ENCODE results near the gene FIBP. TPM values are rescaled to one million over a fixed set of nuclear protein-coding genes. Genes with fewer than 3 reads are reported as not detected.
"Not testable (repeated sequence)": the region's sequence is repeated elsewhere in the genome, so short reads cannot be mapped to it uniquely, and the experiment has no call there.

The FIBP gene
- total and polyA plus RNA-seq, 7 experiments from 2014 or later: 25.9 to 78.3 (median 50.0) TPM

DNA sequence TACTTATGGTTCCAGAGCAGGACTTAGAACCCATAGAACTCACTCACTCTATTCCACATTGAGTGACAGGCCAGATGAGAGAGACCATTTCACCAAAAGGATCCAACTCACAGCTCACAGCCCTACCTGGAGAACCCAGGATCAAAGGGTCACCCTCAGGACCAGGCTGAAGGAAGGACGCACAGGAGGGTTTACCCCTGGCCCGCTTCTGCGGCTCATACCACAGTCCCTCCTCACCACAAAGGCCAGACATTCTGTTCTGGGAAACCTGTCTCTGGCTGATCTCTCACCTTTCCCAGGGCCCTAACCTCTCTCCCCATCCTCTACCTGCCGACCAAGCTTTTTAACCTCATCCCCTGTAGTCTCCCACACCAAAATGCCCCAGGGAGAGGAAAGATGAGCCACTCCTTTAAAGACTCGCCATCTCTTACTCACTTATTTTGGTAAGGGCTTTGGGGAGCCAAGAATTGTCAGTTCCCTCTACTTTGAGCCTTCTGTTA, 7.3 kb upstream of the FIBP start:
- intact Hi-C loops (cut with micrococcal nuclease): no loop called here
- peak overlapping the region; percentile 6 to 77 (median 47) for H3K27ac Mint-ChIP-seq
- POLR2A ChIA-PET: interaction anchor here (0.7 to 5.0 kb wide), 5 partner anchors 12 to 66 kb away, joined by 3 to 21 read pairs (median 3); partner anchors contain the start of gene SART1

DNA sequence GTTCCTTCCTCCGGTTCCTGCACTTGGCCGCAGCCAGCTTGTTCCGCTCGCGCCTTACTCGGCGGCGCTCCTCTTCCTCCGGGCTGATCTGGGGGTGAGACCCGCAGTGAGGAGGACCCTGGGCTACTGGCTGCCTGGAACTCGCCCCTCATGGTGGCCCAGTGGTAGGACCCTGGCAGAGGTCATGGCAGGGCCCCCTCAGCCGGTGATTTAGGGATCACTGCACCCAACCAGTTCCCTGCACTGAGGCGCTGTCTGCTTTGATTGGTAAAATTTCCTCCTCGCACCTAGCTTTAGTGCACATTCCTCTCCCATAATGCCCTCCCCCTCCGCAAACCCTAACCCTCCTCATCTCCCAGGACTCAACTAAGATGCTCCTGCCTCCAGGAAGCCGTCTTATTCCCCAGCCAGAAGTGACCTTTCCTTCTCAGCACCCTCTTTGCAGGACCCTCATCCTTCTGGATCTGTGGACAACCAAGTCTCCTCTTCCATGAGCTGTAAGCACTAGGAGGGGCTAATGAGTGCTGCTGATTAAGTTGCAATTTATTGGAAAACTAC, 5.8 kb upstream of the FIBP start:
- Mint-ChIP-seq H3K4me1 (peaks cover 30 to 70% (median 45%) of the 10 kb centered on the region in 7 donors), H3K4me3 (peak overlapping the region; percentile 75 to 97 (median 85))
- CTCF ChIA-PET: interaction anchor here (0.6 to 5.0 kb wide), 8 partner anchors 9 to 159 kb away, joined by 3 to 36 read pairs (median 4); partner anchors contain the start of gene MUS81

More for the DNA sequence above, 7.3 kb upstream of the FIBP start:
- Histone ChIP-seq H3K4me3 (ENCODE audit: low read length) (no peak overlapping the region), H3K36me3 (ENCODE audit: control insufficient read depth in 2 of 3, insufficient read depth in 3 of 3, low read length in 3 of 3) (no peaks in the 10 kb centered on the region), H3K27me3 (ENCODE audit: control insufficient read depth in 2 of 2, insufficient read depth in 2 of 2, low read length in 2 of 2) (peaks cover 0 to 6% of the 10 kb centered on the region in 2 donors), H3K9me3 (ENCODE audit: control insufficient read depth in 2 of 3, low read length in 3 of 3) (no peaks in the 10 kb centered on the region), H3K4me1 (ENCODE audit: control insufficient read depth in 2 of 2, insufficient read depth in 2 of 2, low read length in 2 of 2) (peaks cover 39 to 43% of the 10 kb centered on the region in 2 donors), H3K27ac (ENCODE audit: low read depth, low read length) (no peak overlapping the region)
- DNase-seq (no peak), ATAC-seq (no peak)
- CTCF ChIA-PET: interaction anchor here (0.6 to 5.0 kb wide), 2 partner anchors 10 to 376 kb away, joined by 4 to 36 read pairs; no protein-coding TSS in a partner anchor
- H3K9me3 Mint-ChIP-seq: no peaks in the 10 kb centered on the region
- peaks cover 17 to 58% (median 34%) of the 10 kb centered on the region in 7 donors for H3K4me1 Mint-ChIP-seq
- peaks cover 0 to 3% (median 0%) of the 10 kb centered on the region in 5 donors for H3K27me3 Mint-ChIP-seq
- peak overlapping the region in 5 of 10 donors; percentile 3 to 39 (median 19) for H3K4me3 Mint-ChIP-seq
- H3K36me3 Mint-ChIP-seq: no peaks in the 10 kb centered on the region

DNA sequence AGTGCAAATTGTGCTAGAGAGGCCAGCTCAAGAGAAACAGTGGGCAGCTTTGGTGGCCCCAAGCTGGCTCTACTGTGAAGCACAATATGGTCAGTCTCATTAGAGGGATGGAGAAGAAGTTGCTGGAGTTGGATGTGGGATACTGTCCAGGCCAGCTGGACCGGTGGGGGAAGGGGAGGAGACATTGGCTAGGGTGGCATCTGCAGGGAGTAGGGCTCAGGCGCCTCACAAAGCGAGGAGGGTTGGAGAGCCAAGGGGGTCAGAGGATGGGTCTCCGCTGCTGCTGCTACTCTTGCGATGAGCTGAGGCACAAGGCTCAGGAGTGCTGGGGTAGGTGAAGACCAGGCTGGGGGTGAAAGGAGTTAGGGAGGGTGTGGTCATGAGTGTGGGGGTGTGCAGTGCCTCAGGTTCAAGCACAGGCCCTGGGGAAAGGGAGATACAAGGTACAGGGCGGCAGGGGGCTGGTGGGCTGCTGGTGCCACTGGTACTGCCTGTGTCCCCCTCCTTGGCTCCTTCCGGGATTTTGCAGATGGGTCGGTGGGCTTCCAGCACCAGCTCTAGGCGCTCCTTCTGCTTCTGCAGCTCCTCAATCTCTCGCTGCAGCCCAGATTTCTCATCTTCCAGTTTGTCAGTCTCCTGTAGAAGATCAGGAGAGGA, 4.5 kb upstream of the FIBP start:
- peaks cover 0 to 2% (median 0%) of the 10 kb centered on the region in 5 donors for H3K36me3 Mint-ChIP-seq
- DNase-seq (no peak), ATAC-seq (no peak)
- Histone ChIP-seq H3K36me3 (ENCODE audit: control insufficient read depth in 2 of 3, insufficient read depth in 3 of 3, low read length in 3 of 3) (no peaks in the 10 kb centered on the region), H3K27me3 (ENCODE audit: control insufficient read depth in 2 of 2, insufficient read depth in 2 of 2, low read length in 2 of 2) (no peaks in the 10 kb centered on the region), H3K27ac (ENCODE audit: low read depth, low read length) (peak overlapping the region; percentile 92), H3K4me1 (ENCODE audit: control insufficient read depth in 2 of 2, insufficient read depth in 2 of 2, low read length in 2 of 2) (peaks cover 36 to 49% of the 10 kb centered on the region in 2 donors), H3K4me3 (ENCODE audit: low read length) (peak overlapping the region; percentile 84), H3K9me3 (ENCODE audit: control insufficient read depth in 2 of 3, low read length in 3 of 3) (no peaks in the 10 kb centered on the region)
- H3K4me3 Mint-ChIP-seq: peak overlapping the region; percentile 75 to 97 (median 85)
- H3K27ac Mint-ChIP-seq: peak overlapping the region; percentile 44 to 91 (median 85)
- H3K4me1 Mint-ChIP-seq: peaks cover 40 to 74% (median 49%) of the 10 kb centered on the region in 7 donors
- CTCF ChIA-PET: interaction anchor here (0.7 to 9.0 kb wide), 5 partner anchors 7 to 33 kb away, joined by 3 to 159 read pairs (median 10); partner anchors contain the start of genes CFL1, FOSL1 and MUS81
- POLR2A ChIA-PET: interaction anchor here (0.7 to 12.3 kb wide), 10 partner anchors 8 to 394 kb away, joined by 3 to 316 read pairs (median 4); partner anchors contain the start of genes C11orf68, CFL1, FOSL1 and MALAT1
- intact Hi-C loops (cut with micrococcal nuclease): no loop called here
- H3K9me3 Mint-ChIP-seq: peaks cover 0 to 2% (median 0%) of the 10 kb centered on the region in 11 donors
- no peaks in the 10 kb centered on the region for H3K27me3 Mint-ChIP-seq

More for the DNA sequence above, 5.8 kb upstream of the FIBP start:
- peak overlapping the region; percentile 92 for H3K27ac ChIP-seq (ENCODE audit: low read depth, low read length)
- peak overlapping the region; percentile 67 for H3K4me3 ChIP-seq (ENCODE audit: low read length)
- H3K36me3 Mint-ChIP-seq: no peaks in the 10 kb centered on the region
- H3K27me3 Mint-ChIP-seq: peaks cover 0 to 3% (median 0%) of the 10 kb centered on the region in 5 donors
- H3K9me3 Mint-ChIP-seq: no peaks in the 10 kb centered on the region
- no peaks in the 10 kb centered on the region for H3K36me3 ChIP-seq (ENCODE audit: control insufficient read depth in 2 of 3, insufficient read depth in 3 of 3, low read length in 3 of 3)
- peak overlapping the region; percentile 44 to 91 (median 85) for H3K27ac Mint-ChIP-seq
- ATAC-seq: no peak
- POLR2A ChIA-PET: interaction anchor here (0.7 to 12.3 kb wide), 13 partner anchors 6 to 108 kb away, joined by 3 to 316 read pairs (median 5); partner anchors contain the start of genes BANF1, C11orf68, CFL1 and EIF1AD
- no peaks in the 10 kb centered on the region for H3K9me3 ChIP-seq (ENCODE audit: control insufficient read depth in 2 of 3, low read length in 3 of 3)
- no peaks in the 10 kb centered on the region for H3K27me3 ChIP-seq (ENCODE audit: control insufficient read depth in 2 of 2, insufficient read depth in 2 of 2, low read length in 2 of 2)
- intact Hi-C loops (cut with micrococcal nuclease): no loop called here
- H3K4me1 ChIP-seq (ENCODE audit: control insufficient read depth in 2 of 2, insufficient read depth in 2 of 2, low read length in 2 of 2): peaks cover 37 to 44% of the 10 kb centered on the region in 2 donors
- peak in 1 of 9 donors; percentile 19 for DNase-seq

DNA sequence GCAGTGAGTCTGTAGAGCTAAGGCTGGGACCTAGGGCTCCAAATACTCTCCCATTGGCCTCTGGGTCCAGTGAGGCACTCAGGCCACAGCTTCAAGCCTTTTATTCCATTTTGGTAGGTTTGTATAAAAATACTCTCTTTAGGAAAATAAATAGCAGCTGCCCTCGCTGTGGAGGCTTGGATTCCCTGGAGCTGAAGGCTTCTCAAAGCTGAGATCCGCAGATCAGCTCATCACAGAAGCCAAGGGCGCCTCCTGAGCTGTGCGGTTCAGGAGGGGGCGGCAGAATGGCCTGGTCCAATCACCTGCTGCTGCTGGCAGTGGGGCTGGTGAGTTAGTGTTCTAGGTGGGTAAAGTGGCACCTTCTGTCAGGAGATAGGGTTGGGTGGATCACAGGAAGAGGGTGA, 3.9 kb upstream of the FIBP start:
- Mint-ChIP-seq H3K4me1 (peaks cover 40 to 76% (median 49%) of the 10 kb centered on the region in 7 donors), H3K4me3 (peak overlapping the region; percentile 74 to 97 (median 85)), H3K27ac (peak overlapping the region; percentile 44 to 91 (median 85))
- ChIA-PET POLR2A (interaction anchor here (0.7 to 12.3 kb wide), 13 partner anchors 8 to 393 kb away, joined by 3 to 316 read pairs (median 15); partner anchors contain the start of genes C11orf68, CFL1, CTSW and DRAP1), CTCF (interaction anchor here (0.7 to 9.0 kb wide), 3 partner anchors 9 to 31 kb away, joined by 3 to 159 read pairs (median 10); partner anchors contain the start of genes CFL1, FOSL1 and MUS81)
- ATAC-seq; H3K36me3 ChIP-seq (ENCODE audit: control insufficient read depth in 2 of 3, insufficient read depth in 3 of 3, low read length in 3 of 3); H3K9me3 ChIP-seq (ENCODE audit: control insufficient read depth in 2 of 3, low read length in 3 of 3); H3K9me3 Mint-ChIP-seq; H3K36me3 Mint-ChIP-seq; intact Hi-C loops (cut with micrococcal nuclease); H3K27me3 ChIP-seq (ENCODE audit: control insufficient read depth in 2 of 2, insufficient read depth in 2 of 2, low read length in 2 of 2); H3K27me3 Mint-ChIP-seq: not testable (repeated sequence)
- H3K27ac ChIP-seq (ENCODE audit: low read depth, low read length): peak overlapping the region; percentile 92
- peaks cover 41 to 53% of the 10 kb centered on the region in 2 donors for H3K4me1 ChIP-seq (ENCODE audit: control insufficient read depth in 2 of 2, insufficient read depth in 2 of 2, low read length in 2 of 2)
- H3K4me3 ChIP-seq (ENCODE audit: low read length): peak overlapping the region; percentile 84
- peak in 1 of 9 donors; percentile 51 for DNase-seq

DNA sequence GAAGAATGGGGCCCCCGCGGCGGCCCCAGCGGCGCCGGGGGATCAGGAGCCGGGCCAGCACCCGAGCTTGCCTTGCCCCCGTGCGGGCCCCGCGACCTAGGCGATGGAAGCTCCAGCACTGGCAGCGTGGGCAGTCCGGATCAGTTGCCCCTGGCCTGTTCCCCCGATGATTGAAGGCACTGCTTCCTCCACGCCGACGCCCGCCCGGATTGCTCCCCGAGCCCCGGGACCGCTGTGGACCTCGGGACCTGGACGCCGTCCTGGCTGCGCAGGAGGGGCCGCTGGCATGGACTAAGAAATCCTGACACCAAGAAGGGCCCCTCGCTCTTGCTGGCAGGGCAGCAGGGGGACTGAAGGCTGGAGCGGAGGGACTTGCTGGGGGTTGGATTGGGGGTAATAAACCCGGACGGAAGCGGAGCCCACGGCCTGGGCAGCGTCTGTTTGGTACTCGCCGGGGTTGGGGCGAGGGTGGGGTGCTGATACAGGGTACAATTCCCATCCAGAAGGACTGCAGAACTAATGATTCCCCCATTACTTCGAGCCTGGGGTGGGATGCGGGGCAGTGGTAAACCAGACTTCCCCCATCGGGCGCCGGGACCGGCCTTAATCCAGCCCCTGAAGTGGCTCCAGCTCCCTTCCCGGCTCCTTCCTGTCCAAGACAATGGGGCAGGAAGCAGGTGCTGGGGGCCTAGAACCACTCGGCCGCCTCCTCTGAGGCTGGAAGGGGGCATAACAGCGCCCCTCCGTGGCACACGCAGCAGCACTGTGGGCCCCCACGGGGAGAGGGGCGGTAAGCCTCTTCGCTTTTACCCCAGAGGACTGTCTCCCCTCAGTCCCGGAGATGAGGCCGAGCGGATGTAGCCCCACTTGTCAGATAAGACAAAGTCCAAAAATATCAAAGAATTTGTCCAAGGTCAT, 3.2 kb upstream of the FIBP start:
- ChIA-PET POLR2A (interaction anchor here (0.8 to 12.3 kb wide), 32 partner anchors 9 to 469 kb away, joined by 3 to 316 read pairs (median 11); partner anchors contain the start of genes BANF1, C11orf68, CFL1 and CTSW), CTCF (interaction anchor here (0.7 to 9.0 kb wide), 18 partner anchors 9 to 180 kb away, joined by 3 to 159 read pairs (median 6); partner anchors contain the start of genes C11orf68, CFL1, FOSL1 and KAT5)
- H3K27ac ChIP-seq (ENCODE audit: low read depth, low read length): peak overlapping the region; percentile 92
- H3K27me3 ChIP-seq (ENCODE audit: control insufficient read depth in 2 of 2, insufficient read depth in 2 of 2, low read length in 2 of 2): no peaks in the 10 kb centered on the region
- H3K9me3 ChIP-seq (ENCODE audit: control insufficient read depth in 2 of 3, low read length in 3 of 3): no peaks in the 10 kb centered on the region
- Mint-ChIP-seq H3K27ac (peak overlapping the region; percentile 44 to 91 (median 85)), H3K4me3 (peak overlapping the region; percentile 74 to 97 (median 88)), H3K27me3 (no peaks in the 10 kb centered on the region), H3K9me3 (peaks cover 0 to 3% (median 0%) of the 10 kb centered on the region in 11 donors), H3K36me3 (peaks cover 0 to 2% (median 0%) of the 10 kb centered on the region in 5 donors), H3K4me1 (peaks cover 45 to 76% (median 54%) of the 10 kb centered on the region in 7 donors)
- ATAC-seq: no peak
- H3K4me3 ChIP-seq (ENCODE audit: low read length): peak overlapping the region; percentile 84
- intact Hi-C loops (cut with micrococcal nuclease): no loop called here
- DNase-seq: peak in 1 of 9 donors; percentile 37
- peaks cover 41 to 53% of the 10 kb centered on the region in 2 donors for H3K4me1 ChIP-seq (ENCODE audit: control insufficient read depth in 2 of 2, insufficient read depth in 2 of 2, low read length in 2 of 2)
- H3K36me3 ChIP-seq (ENCODE audit: control insufficient read depth in 2 of 3, insufficient read depth in 3 of 3, low read length in 3 of 3): no peaks in the 10 kb centered on the region
